Panc1 (cell line): ENCODE data around the gene INPP5E. TPM values are rescaled to one million over a fixed set of nuclear protein-coding genes. Genes with fewer than 3 reads are reported as not detected.

Experiments used
- ATAC-seq: fragments of 200-7000 bp; cut with Tn5 transposase; 2 replicates; pipeline ENCODE4 v1.9.1; 2020; ENCODE audit warnings: mild to moderate bottlenecking, moderate library complexity
- BruUV-seq: library from RNA; stranded (reverse); fragments of 400-500 nt; replicated peaks from 2 replicates; lab custom pipeline; 2021; lab: Mats Ljungman, UMichigan
- CTCF ChIA-PET: fragments of 300-600 bp; sonication (Branson Sonifier 250); formaldehyde crosslinking; loops from one replicate; lab custom pipeline; 2022; ENCODE audit warnings: antibody characterized with exemption; lab: Charles Lee
- POLR2A ChIA-PET: fragments of 300-600 bp; sonication (Branson Sonifier 250); formaldehyde crosslinking; loops from one replicate; lab custom pipeline; 2022; ENCODE audit warnings: antibody characterized with exemption; lab: Charles Lee
- DNase-seq: peaks from one replicate; pipeline ENCODE4 v3.0.0-alpha.2; 2010; ENCODE audit warnings: low read depth, low spot score
- H3K27ac ChIP-seq: 2 replicates; pipeline ENCODE4 v1.5.1; 2011; ENCODE audit warnings: mild to moderate bottlenecking, low read length, inconsistent platforms
- H3K27me3 ChIP-seq: fragments of 200-500 bp; sonication (Bioruptor generic); 2 replicates; pipeline ENCODE4 v1.6.0; 2014; ENCODE audit warnings: low read length, inconsistent platforms; ENCODE audit not compliant: control insufficient read depth, insufficient read depth
- H3K36me3 ChIP-seq: fragments of 200-500 bp; sonication (Bioruptor generic); 2 replicates; pipeline ENCODE4 v1.5.1; 2014; ENCODE audit warnings: inconsistent platforms, mild to moderate bottlenecking, low read length, moderate library complexity; ENCODE audit not compliant: control insufficient read depth, insufficient read depth
- H3K4me1 ChIP-seq: 2 replicates; pipeline ENCODE4 v1.5.1; 2011; ENCODE audit warnings: inconsistent platforms, mild to moderate bottlenecking, low read length, moderate library complexity; ENCODE audit not compliant: control insufficient read depth, insufficient read depth
- H3K4me3 ChIP-seq, 2 experiments: 2 replicates each; pipeline ENCODE4 v1.5.1; 2011 to 2012; ENCODE audit warnings: low read depth in 2 of 2, low read length in 2 of 2, mild to moderate bottlenecking in 2 of 2, inconsistent platforms in 1 of 2, moderate library complexity in 1 of 2
- H3K9me3 ChIP-seq: fragments of 200-500 bp; sonication (Bioruptor generic); 2 replicates; pipeline ENCODE4 v1.5.1; 2014; ENCODE audit warnings: low read depth, mild to moderate bottlenecking, inconsistent platforms, low read length, moderate library complexity; ENCODE audit not compliant: control insufficient read depth, insufficient read depth
- CTCF ChIP-seq: fragments of 450-650 bp; IDR thresholded peaks from 2 replicates; pipeline ENCODE4 v1.5.1; 2017; ENCODE audit warnings: mild to moderate bottlenecking
- POLR2AphosphoS5 ChIP-seq: IDR thresholded peaks from 2 replicates; pipeline ENCODE4 v1.6.1; 2012; ENCODE audit warnings: mild to moderate bottlenecking, low read depth, low read length, moderate library complexity
- SIN3A ChIP-seq: IDR thresholded peaks from 2 replicates; pipeline ENCODE4 v1.6.1; 2012; ENCODE audit warnings: low read depth, mild to moderate bottlenecking, low read length, moderate library complexity, borderline replicate concordance; ENCODE audit not compliant: insufficient read depth
- TCF7L2 ChIP-seq: IDR thresholded peaks from 2 replicates; pipeline ENCODE4 v1.6.1; 2011; ENCODE audit warnings: mild to moderate bottlenecking, low read depth, low read length, inconsistent platforms
- in situ Hi-C: cut with HindIII; loops from 2 replicates; pipeline ENCODE4 v1.10.0; 2016; ENCODE audit warnings: low sequenced_read_pairs, low pct_unique_long_range_greater_than_20kb
- intact Hi-C: fragments of 100-400 bp; cut with micrococcal nuclease; formaldehyde crosslinking; loops from one replicate; pipeline ENCODE4 v1.10.0; 2022; ENCODE audit not compliant: unreplicated experiment
- total RNA-seq: library from RNA; stranded (reverse); gene quantifications from one replicate; pipeline ENCODE4 v1.2.1, GENCODE V29; 2021; ENCODE audit not compliant: unreplicated experiment
- TF ChIP-seq, protein P1 (sequence below), 2 experiments: IDR thresholded peaks; 2 replicates each; pipeline ENCODE4 v1.6.1; 2011 to 2012; ENCODE audit warnings: low read depth in 2 of 2, control low read depth in 1 of 2, low read length in 1 of 2, mild to moderate bottlenecking in 1 of 2, moderate library complexity in 1 of 2; ENCODE audit not compliant: insufficient read depth in 1 of 2

Gene INPP5E
- total RNA-seq, 1 experiment from 2014 or later: 14.1 TPM

GRCh38 chr9:136381966-136382513 is 57.6 kb downstream of the INPP5E start:
- Histone ChIP-seq H3K36me3 (no peaks in the 10 kb centered on the region), H3K27me3 (no peaks in the 10 kb centered on the region), H3K9me3 (no peaks in the 10 kb centered on the region), H3K27ac (no peak overlapping the region), H3K4me3 (no peak overlapping the region), H3K4me1 (no peaks in the 10 kb centered on the region)
- ChIA-PET CTCF (no interaction called here), POLR2A (no interaction called here)
- in situ Hi-C loops: no loop called here
- ATAC-seq (no peak), DNase-seq (no peak)
- TF ChIP-seq POLR2AphosphoS5: no peak
- TF ChIP-seq, protein P1, sequence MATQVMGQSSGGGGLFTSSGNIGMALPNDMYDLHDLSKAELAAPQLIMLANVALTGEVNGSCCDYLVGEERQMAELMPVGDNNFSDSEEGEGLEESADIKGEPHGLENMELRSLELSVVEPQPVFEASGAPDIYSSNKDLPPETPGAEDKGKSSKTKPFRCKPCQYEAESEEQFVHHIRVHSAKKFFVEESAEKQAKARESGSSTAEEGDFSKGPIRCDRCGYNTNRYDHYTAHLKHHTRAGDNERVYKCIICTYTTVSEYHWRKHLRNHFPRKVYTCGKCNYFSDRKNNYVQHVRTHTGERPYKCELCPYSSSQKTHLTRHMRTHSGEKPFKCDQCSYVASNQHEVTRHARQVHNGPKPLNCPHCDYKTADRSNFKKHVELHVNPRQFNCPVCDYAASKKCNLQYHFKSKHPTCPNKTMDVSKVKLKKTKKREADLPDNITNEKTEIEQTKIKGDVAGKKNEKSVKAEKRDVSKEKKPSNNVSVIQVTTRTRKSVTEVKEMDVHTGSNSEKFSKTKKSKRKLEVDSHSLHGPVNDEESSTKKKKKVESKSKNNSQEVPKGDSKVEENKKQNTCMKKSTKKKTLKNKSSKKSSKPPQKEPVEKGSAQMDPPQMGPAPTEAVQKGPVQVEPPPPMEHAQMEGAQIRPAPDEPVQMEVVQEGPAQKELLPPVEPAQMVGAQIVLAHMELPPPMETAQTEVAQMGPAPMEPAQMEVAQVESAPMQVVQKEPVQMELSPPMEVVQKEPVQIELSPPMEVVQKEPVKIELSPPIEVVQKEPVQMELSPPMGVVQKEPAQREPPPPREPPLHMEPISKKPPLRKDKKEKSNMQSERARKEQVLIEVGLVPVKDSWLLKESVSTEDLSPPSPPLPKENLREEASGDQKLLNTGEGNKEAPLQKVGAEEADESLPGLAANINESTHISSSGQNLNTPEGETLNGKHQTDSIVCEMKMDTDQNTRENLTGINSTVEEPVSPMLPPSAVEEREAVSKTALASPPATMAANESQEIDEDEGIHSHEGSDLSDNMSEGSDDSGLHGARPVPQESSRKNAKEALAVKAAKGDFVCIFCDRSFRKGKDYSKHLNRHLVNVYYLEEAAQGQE (IDR thresholded peaks at IDR 0.05; ENCODE audit: insufficient read depth in 1 of 2, low read depth in 2 of 2, low read length in 1 of 2): no peak
- no peak for TF ChIP-seq SIN3A
- TF ChIP-seq CTCF: no peak
- no peak for TF ChIP-seq TCF7L2
- intact Hi-C loops: no loop called here
- no TSS peak for BruUV-seq

- Histone ChIP-seq H3K9me3 (no peaks in the 10 kb centered on the region), H3K27me3 (no peaks in the 10 kb centered on the region), H3K36me3 (no peaks in the 10 kb centered on the region), H3K4me1 (no peaks in the 10 kb centered on the region), H3K4me3 (no peak overlapping the region), H3K27ac (no peak overlapping the region)
- DNase-seq: no peak
- no peak for ATAC-seq
- intact Hi-C loops (no loop called here), in situ Hi-C loops (no loop called here)
- BruUV-seq: no TSS peak
- TF ChIP-seq SIN3A (no peak), CTCF (no peak), TCF7L2 (no peak), POLR2AphosphoS5 (no peak)
- TF ChIP-seq, protein P1 (IDR thresholded peaks at IDR 0.05; ENCODE audit: insufficient read depth in 1 of 2, low read depth in 2 of 2, low read length in 1 of 2): no peak
- ChIA-PET CTCF (no interaction called here), POLR2A (no interaction called here)
Observed at GRCh38 chr9:136381311-136381710, 58.3 kb downstream of the INPP5E start.
